ENCODE measurements around the gene ZC3H12D.
A peak's percentile ranks its signal among the peaks of the same experiment; 100 is the strongest.

Gene ZC3H12D

DNA sequence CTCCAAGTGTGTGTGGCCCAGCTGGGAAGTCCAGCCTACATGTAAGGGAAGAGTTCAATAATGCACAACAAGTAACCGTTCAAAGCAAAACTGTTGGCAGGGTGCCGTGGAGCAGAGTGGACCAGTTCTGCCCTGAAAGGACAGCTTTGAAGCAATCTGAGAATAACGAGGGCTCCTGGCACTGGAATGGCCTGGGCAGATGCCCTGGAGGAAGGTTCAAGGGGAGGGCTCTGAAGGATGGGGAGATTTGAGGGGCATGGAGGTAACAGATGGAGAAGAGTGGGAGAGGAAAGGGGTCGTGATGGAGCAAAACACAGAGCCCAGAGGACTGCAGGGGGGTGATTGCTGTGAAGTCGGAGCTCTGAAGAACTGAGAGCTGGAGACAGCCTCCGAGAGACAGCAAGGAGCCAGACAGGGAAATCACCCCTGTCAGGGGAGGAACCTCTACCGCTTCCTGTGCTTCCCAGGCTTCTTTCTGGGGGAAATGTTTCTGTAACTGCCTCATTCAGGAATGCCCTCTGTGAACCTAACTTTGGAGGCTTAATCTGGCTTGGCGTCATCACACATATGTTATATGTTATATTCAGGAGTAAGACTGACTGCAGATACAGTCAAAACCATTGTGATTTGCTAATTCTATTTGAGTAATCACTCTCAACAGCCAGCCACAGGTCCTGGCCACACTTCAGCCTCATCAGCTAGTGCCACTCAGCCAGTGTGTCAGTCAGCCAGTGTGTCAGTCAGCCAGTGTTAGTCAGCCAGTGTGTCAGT, 41.2 kb downstream of the ZC3H12D start:
- peak in 1 of 2 donors; percentile 11 for DNase-seq (ENCODE audit: low read depth in 2 of 2)

DNA sequence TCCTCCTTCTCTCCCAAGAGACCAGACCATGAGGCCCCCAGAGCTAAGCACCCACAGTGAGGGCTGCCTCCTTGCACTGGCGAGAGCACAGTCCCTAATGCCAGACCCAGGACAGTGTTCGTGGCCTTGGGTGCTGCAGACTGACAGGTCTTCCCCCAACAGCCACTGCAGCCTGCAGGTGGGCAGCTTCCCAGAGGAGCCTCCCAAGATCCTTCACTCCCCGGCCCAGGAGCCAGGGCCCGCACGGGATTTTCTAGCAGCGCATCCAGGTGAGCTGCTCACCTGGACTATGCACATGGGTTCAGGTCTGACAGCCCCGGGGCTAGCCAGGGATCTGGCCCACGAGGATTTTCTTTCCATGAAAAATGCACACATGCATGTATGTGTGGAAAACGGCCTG, 43.1 kb downstream of the ZC3H12D start:
- no peak for DNase-seq (ENCODE audit: low read depth in 2 of 2)

DNA sequence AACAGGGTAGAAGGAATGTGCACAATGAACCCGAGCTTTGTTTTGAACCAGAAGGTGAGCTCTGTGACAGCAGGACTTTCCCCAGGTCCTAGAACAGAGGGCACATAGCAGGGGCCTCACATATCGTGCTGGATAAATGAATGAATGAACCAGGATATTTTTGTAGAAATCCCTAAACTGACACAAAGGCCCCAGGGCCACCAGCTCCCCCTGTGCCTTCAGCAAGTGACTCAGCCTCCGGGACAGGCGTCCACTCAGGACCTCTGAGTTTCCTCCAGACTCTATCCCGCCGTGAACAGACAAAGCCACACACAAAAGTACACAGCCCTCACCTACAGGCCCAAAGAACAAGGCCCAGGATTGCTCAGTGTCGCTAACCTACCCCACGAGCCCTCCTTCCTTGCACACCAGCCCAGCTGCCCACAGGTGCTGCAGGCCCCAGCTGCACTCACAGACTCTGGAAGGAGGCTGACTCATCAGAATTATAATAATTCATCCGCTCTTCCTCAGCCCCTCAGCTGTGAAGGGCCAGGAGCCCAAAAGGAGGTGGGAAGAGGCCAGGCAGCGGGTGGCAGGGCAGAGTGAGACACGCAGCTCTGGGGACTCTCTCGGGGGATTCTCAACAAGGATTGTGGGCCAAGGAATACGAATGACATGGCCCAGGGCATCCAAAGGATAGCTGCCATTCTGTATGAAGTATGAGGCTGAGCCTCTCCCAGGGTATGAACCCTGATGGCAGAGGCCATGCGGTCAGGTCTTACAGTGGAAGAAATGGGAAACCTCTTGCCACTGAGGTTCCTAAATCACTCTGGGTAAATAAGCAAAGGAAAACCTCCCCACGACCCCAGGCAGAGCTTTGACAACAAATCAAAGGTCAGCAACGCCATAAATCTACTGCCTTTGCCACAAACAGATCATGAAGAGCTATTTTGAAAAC, 43.8 kb downstream of the ZC3H12D start:
- no peak for DNase-seq (ENCODE audit: low read depth in 2 of 2)

DNA sequence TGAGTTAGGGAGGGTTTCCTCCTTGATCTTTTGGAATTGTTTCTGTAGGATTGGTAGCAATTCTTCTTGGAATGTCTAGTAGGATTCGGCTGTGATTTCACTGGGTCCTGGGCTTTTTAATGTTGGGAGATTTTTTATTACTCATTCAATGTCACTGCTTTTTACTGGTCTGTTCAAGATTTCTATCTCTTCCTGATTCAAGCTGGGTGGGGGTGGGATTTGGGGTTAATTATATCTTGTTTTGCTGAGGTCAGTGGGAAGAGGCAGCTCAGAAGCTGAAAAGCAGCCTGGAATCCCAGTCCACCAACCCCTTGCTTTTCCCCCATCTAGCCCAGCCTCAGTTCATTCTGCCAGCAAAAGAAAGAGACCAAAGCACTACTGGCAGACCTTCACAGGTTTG, 45.2 kb downstream of the ZC3H12D start:
- DNase-seq (ENCODE audit: low read depth in 2 of 2), result no peak

DNA sequence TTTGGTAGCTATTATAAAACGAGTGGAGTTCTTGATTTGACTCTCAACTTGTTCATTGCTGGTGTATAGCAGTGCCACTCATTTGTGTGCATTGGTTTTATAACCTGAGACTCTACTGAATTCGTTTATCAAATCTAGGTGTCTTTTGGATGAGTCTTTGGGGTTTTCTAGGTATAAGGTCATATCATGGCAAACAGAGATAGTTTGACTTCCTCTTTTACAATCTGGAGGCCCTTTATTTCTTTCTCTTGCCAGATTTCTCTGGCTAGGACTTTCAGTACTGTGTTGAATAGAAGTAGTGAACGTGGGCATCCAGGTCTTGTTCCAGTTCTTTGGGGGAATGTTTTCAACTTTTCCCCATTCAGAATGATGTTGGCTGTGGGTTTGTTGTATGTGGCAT, 46.0 kb downstream of the ZC3H12D start:
- no peak for DNase-seq (ENCODE audit: low read depth in 2 of 2)

DNA sequence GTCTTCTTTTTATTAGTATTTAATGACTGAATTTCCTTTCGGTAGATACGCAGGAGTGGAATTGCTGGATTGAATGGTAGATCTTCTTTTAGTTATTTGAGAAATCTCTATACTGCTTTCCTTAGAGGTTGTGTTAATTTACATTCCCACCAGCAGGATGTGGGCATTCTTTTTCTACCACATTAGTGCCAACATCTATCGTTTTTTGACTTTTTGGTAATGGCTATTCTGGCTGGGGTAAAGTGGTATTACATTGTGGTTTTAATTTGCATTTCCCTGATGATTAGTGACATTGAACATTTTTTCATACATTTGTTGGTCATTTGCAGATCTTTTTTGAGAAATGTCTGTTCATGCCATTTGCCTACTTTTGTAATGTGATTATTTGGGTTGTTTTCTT, 47.6 kb downstream of the ZC3H12D start:
- no peak for DNase-seq (ENCODE audit: low read depth in 2 of 2)

DNA sequence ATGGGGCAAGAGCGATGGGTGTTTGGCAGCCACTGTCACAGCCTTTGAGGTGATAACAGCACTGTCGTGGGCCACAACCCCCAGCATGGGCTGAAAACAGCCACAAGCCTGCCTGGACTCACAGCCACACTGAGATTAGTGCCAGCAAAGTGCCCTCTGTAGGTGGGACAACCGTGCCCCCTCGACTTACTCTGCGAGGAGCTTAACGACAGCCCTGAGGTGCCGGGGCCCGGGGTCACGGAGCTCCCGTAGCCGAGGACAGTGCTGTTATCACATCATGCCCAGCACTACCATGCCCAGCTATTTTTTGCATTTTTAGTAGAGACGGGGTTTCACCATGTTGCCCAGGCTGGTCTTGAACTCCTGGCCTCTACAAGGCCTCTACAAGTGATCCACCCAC, 48.2 kb downstream of the ZC3H12D start:
- no peak for DNase-seq (ENCODE audit: low read depth in 2 of 2)

DNA sequence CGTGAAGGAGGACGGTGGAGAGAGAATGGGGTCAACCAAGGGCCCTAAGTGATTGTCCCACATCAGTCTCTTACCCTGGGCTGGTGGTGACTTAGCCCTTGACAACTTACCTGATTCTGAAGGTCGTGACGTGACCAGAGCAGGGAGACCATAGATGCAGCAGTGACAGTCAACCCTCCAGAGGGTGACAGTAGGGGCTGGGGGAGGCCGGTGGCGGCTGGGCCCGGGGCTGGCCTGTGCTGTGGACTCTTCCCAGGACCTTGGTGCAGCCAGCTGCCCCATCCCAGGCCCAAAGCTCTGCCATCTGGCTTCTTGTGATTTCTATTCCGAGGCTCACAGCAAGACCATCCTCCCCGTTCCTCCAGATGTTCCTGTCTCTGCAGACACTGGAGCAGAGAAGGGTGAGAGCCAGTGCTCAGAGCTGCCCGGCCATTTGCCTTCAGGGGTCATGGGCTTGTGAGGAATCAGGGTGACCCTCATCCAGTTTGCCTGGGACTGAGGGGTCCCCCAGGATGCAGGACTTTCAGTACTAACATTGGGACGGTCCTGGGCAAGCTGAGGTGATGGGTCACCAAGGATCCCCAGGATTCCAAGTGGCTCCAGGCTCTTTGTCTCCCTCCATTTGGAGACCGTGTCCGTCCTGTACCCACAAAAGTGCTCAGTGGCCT, 48.8 kb downstream of the ZC3H12D start:
- no peak for DNase-seq (ENCODE audit: low read depth in 2 of 2)

DNA sequence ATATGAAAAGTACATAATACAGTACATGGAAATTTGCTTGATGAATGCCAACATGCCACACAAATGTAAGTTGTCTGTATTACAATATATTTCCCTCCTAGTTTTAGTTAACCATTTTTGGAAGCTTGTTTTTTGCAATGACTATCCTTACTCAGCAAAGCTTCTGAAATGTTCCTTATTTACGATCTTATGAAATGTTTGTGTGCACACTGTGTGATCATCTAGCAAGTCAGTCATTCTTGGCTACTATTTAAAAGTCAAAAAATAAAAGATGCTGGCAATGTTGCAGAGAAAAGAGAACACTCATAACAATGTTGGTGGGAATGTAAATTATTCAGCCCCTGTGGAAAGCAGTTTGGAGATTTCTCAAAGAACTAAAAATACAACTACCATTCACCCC, 50.9 kb downstream of the ZC3H12D start:
- DNase-seq (ENCODE audit: low read depth in 2 of 2), result no peak

DNA sequence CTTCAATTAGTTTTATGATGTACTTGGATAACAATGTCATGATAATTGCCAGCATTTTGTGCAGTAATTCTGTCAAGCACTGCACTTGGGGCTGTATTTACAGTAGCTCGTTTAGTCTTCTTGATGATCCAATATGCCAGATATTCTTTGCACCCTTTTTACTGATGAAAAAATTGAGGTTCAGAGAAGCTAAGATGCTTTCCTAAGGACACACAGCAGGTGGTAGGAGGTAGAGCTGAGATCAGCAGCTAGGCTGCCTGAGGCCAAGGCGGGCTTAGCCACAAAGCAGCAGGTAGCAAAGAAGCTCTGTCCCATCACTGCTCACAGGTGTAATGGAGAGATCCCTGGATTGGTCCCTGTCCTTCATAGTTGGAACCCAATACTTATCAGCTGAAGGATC, 51.4 kb downstream of the ZC3H12D start:
- DNase-seq (ENCODE audit: low read depth in 2 of 2), result no peak

DNA sequence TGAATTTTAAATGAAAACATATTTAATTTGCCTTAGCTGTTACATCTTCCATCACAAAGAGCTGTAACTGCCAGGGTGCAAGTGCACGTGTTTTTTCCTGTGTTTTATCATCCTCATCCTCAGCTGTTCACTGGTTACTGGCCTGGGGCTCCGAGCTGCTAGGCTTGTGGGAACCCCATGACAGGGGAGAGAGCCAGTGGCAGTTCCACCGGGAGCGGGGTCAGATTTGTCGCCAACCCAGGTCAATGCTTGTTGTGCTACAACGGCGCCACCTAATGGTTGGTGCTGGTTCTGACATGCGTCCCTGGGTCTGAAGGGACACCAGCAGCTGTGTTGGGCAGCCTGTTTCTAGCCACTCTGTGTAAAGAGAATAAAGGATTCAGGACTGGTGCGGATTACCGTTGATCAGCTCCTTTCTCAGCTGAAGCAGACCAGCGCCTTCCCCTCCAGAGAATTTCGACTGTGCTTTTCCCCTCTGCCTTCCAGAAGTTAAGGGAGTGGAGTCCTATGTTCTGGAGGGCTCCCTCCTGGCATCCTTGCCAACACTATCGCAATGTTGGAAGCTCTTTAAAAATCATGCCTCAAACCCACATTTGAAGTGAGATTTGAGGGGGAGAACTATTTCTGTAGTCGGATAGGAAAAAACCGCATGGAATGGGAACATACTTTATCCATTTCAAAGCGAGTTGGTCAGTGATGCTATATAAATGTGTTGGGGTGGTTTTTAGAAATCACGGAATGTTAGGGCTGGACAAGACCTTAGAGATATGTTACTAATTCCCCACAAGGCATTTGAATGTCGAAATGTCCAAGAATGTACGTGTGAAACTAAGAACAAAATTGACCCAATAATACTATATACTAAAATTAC, 52.7 kb downstream of the ZC3H12D start:
- DNase-seq (ENCODE audit: low read depth in 2 of 2), result peak; percentile 84 to 89

DNA sequence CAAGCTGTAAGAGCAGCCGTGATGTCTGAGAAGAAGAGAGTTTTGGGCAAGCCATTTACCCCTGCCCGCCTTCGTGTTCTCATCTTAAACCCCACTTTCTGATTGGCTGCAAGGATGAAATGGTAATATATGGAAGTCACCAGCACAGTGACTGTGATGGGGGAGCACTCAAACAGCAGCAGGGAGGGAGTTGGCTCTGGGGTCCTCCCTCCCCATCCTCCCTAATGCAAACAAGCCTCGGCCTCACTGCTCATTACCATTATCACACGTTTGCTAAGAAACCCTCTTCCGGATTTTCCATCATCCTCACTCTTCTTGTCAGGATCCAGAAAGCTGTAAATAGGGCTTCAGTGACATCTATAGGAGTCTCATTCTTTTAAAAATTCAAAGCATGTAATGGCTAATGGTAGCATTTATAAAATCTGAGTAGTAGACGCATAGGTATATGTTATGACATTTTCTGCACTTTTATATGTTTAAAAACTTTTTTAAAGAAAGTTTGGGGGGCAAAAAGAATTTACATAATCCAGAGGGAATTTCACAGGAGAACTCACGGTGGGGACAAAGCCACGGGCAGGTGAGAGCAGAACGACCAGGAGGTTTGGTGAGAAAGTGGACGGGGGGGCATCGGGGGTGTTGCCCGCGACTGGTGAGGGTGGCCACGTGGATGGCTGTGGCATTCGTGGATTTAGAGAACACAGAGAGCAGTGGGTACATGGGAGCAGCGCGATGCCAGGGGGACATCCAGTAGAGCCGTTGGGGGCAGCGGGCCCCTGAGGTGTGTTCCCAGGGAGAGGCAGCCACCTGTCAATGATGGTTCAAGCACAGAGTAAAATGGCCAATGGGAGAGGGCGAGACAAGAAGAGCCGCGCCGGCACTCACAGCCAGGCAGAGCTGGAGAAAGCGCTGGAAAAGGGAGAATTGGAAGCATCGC, 55.1 kb downstream of the ZC3H12D start:
- DNase-seq (ENCODE audit: low read depth in 2 of 2), result no peak

DNA sequence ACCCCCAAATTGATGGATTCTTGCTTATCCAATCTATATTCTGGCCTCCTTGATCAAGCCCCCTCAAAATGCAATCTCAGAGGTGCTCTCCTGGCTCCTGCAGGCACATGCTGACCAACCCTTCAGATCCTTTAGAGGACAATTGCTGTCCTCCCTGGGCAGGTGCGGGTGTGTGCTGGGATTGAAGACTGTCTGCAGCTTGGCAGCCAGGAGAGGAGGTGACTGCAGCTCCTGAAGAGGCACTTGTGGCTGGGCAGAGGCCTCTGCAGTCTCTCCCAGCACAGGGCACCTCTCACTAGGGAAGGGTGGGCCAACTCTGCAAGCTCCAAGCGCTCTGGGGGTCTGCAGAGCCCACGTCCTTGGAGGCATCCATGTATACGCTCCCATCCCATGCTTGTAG, 56.2 kb downstream of the ZC3H12D start:
- DNase-seq (ENCODE audit: low read depth in 2 of 2), result no peak

DNA sequence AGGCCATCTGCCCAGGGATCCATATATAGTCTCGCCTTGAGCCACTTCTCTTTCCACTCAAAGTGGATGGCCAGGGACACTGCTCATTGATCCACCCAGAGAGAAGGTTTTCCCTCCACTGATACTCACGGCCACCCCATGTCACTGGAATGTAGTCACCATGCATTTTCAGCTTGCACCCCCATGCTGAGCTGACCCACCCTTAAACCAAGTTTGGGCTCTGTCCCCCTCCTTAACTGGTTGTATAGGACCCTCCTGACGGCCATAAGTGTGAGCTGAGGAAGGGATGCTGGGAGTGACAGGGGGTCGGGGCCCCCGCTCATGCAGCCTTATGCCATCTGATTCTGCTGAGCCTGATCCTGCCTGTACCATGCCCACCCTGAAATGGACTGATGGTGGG, 59.1 kb downstream of the ZC3H12D start:
- DNase-seq (ENCODE audit: low read depth in 2 of 2), result no peak

DNA sequence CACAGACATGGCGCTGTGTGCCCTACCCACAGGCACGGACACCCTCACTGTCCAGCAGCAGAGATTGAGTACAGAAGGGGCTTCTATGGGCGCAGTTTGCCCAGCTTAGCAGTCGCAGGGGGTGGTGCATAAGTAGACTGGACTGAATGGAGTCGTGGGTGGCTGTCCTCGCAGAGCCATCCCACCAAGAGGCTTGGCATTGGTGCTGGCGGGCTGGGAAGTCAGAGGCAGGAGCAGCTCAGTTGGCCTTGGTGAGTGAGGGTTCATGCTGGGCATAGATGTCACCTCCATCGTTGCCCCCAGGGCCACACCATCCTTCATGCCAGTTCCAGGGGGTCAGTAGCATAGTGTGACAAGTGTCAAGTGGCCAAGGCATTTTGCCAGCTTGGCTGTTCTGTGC, 59.6 kb downstream of the ZC3H12D start:
- no peak for DNase-seq (ENCODE audit: low read depth in 2 of 2)

DNA sequence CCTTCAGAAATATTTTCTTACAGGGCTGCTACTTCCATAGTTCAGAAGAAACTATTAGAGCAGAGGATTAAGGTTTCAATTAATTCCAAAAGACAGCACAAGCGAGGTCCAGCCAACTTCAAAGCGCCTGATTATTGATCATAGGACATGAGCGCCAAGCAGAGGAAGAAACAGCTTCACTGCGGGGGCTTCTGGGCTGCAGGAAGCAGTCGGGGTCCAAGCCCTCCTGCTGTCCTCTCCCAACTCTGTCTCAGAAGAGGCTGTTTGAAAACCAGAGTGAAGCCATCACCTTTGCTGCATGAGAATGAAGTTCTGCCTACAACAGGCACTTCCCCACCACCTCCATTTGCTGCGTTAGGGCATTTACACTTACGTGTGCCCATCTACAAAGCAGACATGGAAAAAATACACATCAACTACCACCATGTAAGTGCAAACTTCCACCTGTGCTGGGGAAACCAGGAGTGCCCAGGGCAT, 60.8 kb downstream of the ZC3H12D start:
- DNase-seq (ENCODE audit: low read depth in 2 of 2), result no peak

DNA sequence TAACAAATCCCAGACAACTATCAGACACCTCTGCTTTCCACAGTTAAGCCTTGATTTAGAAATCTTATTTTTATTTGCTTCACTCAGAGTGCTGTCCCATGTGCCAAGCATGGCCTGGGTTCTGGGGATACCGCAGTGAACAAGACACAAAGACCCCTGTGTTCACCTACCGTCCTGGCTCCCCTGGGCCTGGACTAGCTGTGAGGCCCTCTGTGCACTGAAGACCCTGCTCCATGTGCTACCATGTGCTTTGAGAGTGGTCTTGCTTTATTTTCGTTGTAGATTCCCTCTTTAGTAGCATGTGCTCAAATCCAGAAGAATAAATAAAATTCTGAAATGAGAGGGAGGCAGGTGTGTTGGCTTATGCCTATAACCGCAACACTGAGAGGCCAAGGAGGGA, 62.2 kb downstream of the ZC3H12D start:
- DNase-seq (ENCODE audit: low read depth in 2 of 2), result no peak

DNA sequence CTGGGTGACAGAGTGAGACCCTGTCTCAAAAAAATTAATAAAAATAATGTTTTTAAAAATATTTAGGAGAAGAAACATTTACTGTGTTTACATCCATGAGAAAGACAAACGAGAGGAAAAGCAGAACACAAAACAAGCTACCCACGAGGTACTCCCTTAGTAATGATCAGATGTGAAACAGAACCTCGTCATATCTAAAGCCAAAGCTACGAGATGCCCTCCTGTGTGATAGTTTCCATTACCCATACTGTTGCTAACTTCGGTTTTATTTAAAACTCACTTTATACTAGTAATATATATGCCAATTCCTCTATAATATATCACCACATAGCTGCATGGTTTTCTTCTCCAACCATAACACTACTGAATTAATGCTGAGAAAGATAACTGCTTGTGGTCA, 63.7 kb downstream of the ZC3H12D start:
- DNase-seq (ENCODE audit: low read depth in 2 of 2), result no peak

DNA sequence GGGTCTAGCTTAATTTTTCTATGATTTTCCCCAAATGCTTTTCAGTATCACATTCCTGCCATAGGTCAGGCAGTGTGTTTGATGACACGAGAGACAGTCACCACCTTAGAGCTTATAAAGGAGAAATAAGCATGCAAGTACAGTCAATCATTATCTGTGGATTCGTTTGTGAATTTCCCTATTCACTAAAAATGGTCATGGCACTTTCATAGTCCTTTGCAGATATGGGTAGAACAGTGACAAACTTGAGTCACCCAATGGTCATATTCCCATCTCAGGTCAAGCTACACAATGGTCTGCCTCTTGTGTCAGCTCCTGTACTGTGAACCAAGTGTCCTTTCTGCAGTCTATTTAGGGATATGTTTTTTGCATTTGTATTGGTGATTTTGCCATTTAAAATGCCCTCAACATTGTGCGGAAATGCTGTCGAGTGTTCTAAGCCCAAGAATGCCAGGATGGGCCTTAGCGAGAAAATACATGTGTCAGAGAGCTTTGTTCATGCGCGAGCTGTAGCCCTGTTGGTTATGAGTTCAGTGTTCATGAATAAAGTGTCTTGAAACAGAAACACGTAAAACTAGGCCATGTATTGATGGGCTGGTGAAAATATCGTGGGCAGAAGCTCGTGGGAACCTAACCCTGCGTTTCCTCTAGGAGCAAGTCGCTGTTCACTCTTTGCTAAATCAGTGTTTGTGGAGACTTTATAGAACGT, 65.0 kb downstream of the ZC3H12D start:
- DNase-seq (ENCODE audit: low read depth in 2 of 2), result no peak

DNA sequence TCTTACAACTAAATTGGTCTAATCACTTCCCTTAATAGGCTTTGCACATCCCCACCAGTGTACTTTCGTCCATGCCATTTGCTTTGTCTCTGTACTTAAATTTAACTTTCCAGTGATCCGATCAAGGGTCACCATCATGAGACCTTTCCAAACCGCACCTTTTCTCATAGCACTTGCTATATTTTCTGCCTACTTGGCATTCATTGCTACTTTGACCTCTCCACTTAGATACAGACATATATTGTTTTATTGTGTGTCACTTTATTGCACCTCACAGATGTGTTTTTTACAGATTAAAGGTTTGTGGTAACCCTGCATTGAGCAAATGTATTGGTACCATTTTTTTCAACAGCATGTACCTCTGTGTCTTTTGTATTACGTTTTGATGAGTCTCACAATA, 70.0 kb downstream of the ZC3H12D start:
- no peak for DNase-seq (ENCODE audit: low read depth in 2 of 2)

Data from stimulated activated CD4-positive, alpha-beta T cell treated with anti-CD3 and anti-CD28 coated beads, Interleukin-15, amount 100 ng/mL, for 48 hours (primary cell).